ENCODE data around the gene FLAD1. TPM values are rescaled to one million over a fixed set of nuclear protein-coding genes. Genes with fewer than 3 reads are reported as not detected.

FLAD1 gene
- polyA plus RNA-seq, 5 donors: 27.1 to 33.6 (median 28.1) TPM

GRCh38 chr1:155002464-155003226, 19.5 kb downstream of the FLAD1 start, which contains the start of gene ZBTB7B:
TSS of gene ZBTB7B (plus strand) at chr1:155002802. CDS start at chr1:155014661, 11,859 bp downstream.
- DNase-seq: peak in 1 of 2 donors; percentile 42

DNA sequence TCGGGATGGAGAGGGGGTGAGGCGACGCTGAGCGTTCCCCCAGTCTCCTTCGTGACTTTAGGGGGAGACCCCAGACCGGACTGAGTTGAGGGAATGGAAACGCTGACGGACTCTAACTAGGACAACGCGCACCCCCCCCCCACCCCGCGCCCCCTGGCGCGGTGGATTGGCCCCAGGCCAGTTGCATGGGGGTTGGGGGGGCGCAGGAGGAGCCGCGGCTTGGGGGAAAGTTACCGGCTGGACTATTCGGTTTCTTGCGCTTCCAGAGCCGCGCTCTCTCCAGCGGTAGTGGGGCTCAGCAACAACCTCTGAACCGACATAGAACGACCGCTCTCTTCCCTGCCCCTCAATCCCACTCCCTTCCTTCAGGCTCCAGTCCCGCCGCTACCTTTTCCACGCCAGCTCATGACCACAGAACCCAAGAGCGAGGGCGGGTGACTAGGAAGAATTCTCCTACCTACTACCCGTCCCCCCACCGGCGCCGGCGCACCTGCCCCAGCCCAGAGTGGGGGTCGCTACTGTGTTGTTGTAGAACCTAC, 20.2 kb downstream of the FLAD1 start:
- peak in 1 of 2 donors; percentile 32 for DNase-seq

DNA sequence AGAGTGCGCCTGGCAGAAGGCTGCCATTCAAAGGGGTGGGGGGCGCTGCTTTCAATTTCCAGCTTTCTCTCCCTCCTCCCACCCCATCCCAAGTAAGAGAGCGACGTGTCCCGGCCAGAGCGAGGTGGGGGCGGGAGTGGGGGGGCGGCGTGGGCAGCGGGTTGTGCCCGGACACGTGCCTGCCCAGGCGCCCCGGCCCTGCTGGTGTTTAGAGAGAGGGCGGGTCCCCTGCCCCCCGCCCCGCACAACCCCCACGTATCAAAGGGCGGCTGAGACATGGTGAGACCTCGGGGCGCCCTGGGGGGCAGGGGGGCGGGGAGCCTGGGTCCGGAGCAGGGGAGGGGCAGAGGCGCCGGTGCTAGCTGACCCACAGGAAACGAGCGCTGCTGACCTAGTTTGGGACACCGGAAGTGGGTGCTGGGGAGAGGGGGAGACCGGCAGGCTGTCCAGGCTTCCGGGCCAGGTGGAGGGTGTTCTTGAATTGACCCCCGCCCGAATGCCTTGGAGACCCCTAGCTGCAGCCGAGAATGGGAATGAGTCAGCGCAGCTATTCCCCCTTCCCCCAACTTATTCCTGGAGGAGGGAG, 20.7 kb downstream of the FLAD1 start:
- peak in 1 of 2 donors; percentile 37 for DNase-seq

- DNase-seq: no peak
Observed at GRCh38 chr1:155004352-155005075, 21.4 kb downstream of the FLAD1 start.

DNA sequence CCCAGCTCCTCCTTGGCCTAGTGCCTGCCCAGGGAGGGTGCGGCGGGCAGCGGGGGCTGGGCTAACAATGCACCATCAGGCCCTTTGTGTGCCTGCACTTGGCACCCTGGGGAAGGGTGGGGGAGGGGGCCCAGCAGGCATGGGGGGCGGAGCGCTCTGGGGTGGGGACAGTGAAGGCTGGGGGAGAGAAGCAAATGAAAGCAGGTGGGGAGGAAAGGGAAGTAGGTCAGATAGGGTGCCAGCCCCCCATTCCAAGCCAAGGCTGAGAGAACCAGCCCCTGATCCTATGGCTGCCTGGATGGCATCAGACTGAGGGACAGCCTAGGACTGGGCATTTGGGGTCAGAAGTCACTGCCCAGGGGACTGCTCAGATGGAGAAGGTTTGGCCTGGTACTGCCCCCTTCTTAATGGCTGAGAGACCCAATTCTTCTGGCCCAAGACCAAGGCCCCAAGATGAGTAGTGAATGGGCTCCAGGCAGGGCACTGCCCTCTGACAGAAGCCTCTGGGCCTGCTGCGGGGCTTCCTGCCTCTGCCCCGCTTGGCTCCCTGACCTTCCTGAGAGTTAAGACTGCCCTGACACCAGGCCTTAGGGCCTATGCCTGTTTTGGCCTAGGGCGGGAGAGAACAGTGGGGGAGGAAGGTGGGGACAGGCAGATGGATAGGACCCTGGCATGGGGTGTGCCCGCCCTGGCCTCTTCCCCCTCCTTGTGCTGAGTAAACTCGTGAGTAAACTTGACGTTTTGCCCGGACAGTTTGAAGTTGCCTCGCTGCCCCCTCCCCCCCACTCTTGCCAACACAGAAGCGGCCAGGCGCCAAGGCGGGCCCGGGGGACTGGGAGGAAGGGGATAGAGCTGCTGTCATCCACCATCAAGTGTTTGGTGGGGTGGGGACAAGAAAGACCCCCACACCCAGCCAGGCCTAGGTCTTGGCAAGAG, 22.2 kb downstream of the FLAD1 start:
- peak in 1 of 2 donors; percentile 31 for DNase-seq

DNA sequence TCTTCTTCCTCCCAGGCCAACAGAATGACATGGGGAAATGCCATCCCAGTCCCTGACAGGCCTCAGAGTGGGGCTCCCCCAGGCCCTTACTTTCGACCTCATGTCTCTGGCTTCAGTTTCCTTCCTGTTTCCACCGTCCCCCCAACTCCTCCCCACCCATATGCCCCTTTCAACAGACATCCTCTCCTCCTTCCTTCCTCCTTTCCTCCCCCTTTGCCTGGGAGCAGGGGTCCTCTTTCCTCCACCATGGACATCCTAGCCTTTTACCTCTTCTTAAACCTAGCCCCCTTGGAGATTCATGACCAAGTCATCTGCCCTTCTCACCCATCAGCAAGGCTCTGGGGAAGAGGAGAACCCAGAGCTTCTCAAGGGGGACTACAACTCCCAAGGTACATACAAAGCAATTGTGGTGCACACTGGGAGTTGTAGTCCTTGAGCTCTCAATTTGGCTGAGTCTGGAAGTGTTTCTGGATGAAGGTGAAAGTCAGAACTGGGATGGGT, 23.5 kb downstream of the FLAD1 start:
- DNase-seq: no peak

- DNase-seq: no peak
Observed at GRCh38 chr1:155007251-155007828, 24.2 kb downstream of the FLAD1 start.

DNA sequence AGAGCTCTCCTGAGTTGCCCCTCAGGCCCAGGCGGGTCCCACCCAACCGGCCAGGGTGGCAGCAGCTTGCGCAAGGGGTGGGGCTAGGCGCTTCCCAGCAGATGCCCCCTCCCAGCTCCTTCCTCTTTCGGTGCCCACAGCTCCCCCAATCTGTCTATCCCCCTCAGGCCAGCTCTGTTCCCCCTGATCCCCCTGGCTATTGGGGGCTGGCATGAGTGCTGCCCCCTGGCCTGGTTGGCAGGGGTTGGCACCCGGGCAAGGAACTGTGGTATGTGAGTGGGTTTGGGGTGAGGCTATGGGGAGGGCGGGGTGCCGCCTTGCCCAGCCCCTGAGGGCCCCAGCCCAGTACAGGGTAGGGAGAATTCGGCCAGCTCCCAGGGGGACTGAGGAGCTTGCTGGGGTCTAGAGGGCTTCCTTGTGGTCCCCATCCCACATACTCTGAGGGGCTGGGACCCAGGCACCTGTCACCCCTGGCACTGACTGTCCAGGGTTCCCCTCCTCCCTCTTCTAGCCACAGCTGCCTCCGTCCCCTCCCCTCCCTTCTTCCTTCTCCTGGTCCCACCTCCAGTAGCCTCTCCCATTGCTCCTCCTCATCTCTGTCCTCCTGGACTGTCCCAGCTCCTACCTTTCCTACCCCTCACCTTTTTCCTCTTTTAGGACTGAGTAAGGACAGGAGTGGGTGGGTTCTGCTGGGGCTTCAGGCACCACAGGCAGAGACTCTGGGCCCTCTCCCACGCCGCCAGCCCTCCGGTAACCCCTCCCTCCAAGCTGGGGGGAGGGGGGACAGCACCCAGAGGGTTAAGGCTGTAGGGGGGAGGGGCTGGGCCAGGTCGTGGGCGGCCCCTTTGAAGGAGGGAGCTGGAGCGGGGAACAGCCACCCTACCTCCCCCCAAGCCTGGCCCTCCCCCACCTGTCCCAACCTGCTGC, 25.1 kb downstream of the FLAD1 start:
- no peak for DNase-seq

DNA sequence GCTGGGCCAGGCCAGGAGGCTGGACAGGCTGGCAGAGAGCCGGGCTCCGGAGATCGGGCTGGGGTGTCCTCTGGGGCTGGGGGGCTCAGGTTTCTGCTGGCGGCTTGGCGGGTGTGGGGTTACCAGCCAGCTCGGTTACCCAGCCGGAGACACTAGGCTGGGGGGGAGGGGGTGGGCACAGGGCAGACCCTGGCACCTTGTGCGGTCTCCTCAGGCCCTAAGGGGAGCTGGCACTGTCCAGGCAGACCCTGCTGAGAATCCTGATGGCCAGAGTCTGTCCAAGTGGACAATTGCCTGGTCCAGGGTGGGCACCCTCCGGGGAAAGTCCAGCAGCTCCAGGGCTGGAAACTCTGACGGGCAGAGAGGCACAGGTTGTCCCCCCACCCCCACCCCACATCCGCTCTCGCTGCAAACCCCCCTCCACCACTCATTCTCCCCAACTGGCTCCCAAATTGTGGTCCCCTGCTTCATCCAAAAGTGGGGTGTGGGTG, 26.1 kb downstream of the FLAD1 start:
- no peak for DNase-seq

DNA sequence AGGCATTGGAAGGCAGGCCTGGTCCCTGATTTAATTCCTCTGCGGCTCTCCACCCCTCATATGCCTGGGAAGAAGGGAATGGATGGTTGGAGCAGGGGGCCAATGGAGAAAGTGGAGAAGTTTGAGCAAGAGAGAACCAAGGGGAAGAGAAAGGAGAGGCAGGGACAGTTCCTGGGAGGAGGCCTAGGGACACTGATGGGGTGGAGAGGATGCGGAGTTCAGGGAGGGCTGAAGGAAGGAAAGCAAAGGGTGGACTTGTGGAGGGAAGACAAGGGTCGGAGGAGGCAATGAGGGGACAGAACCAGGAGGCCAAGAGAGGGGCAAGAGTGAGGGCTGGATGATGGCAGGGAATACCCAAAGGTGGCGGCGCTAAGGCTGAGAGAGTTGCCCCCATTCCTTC, 26.6 kb downstream of the FLAD1 start:
- no peak for DNase-seq

- no peak for DNase-seq
Observed at GRCh38 chr1:155010211-155010918, 27.2 kb downstream of the FLAD1 start.

DNA sequence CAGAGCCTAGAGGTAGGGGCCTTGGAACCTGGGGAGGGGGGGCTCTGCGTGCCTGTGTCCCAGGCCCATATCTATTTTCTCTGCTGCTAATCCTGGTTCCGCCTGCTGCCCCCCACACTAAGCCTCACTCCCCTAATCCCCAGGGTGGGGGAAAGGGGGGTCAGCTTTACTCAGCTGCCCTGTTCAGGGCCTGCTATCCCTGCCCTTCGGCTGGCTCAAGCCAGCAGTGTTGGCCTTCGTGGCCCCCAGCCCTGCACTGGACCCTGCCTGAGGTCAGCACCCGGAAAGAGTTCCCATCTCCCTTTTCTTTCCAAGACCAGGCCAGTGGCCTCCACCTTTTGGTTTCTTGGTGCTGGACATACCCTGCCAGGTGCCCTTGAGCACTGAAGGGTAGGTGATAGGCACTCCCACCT, 27.9 kb downstream of the FLAD1 start:
- DNase-seq: no peak

DNA sequence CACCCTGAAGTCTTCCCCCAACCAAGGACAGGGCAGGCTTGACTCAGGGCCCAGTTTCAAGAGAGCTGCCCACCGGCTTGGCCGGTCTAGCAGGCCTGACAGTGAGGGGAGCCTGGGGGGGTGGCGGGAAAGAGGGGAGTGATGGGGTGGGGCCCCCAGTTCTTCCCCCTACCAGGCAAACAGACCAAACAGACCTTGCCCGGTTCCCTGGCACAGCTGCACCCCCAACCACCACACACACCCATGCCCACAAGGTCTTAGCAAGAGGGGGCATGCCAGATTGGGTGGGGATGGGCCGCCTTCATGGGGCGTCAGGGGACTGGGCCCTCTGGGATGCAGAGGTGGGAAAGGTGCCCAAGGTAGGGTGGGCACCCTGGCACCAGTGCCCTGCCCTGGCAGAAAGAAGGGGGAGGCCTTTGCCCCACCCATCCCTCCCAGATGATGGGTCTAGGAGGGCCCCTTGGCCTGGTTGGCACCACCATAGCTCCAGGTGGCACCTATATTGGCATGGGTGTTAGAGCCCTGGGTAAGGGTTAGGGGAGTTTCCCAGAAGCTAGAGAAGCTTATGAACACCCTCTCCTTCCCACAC, 28.4 kb downstream of the FLAD1 start:
- no peak for DNase-seq

GRCh38 chr1:155012026-155012546, 28.9 kb downstream of the FLAD1 start:
- peak; percentile 53 to 73 for DNase-seq

- no peak for DNase-seq
Observed at GRCh38 chr1:155012776-155013602, 29.8 kb downstream of the FLAD1 start.

- no peak for DNase-seq
Observed at GRCh38 chr1:155013632-155014031, 30.5 kb downstream of the FLAD1 start.

All from right lung (tissue), 5 donors.